ENCODE results near the gene ZCCHC4. TPM values are rescaled to one million over a fixed set of nuclear protein-coding genes. Genes with fewer than 3 reads are reported as not detected.

ZCCHC4 gene, protein sequence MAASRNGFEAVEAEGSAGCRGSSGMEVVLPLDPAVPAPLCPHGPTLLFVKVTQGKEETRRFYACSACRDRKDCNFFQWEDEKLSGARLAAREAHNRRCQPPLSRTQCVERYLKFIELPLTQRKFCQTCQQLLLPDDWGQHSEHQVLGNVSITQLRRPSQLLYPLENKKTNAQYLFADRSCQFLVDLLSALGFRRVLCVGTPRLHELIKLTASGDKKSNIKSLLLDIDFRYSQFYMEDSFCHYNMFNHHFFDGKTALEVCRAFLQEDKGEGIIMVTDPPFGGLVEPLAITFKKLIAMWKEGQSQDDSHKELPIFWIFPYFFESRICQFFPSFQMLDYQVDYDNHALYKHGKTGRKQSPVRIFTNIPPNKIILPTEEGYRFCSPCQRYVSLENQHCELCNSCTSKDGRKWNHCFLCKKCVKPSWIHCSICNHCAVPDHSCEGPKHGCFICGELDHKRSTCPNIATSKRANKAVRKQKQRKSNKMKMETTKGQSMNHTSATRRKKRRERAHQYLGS
- 6.7 and 10.9 TPM in 2 replicates for total RNA-seq (2014; rRNA removed; shearing (Covaris generic); ENCODE audit: low replicate concordance)

GRCh38 chr4:25312496-25313200 lies at the start of gene ZCCHC4:
Gene ZCCHC4 (plus strand): TSS chr4:25312774. CDS start chr4:25312810, 36 bp downstream.
- H3K36me3 ChIP-seq, result no peaks in the 10 kb centered on the region
- DNase-seq, result peak; percentile 74
- no peaks in the 10 kb centered on the region for H3K9me3 ChIP-seq
- H3K4me3 ChIP-seq, result peak within 1 kb of the TSS; percentile 86
- H3K27me3 ChIP-seq, result no peaks in the 10 kb centered on the region

GRCh38 chr4:25271866-25272265 lies 40.7 kb upstream of the ZCCHC4 start:
- H3K27me3 ChIP-seq, result no peaks in the 10 kb centered on the region
- H3K4me3 ChIP-seq, result no peak overlapping the region
- H3K36me3 ChIP-seq, result no peaks in the 10 kb centered on the region
- DNase-seq, result no peak
- no peaks in the 10 kb centered on the region for H3K9me3 ChIP-seq

GRCh38 chr4:25280210-25280609 lies 32.4 kb upstream of the ZCCHC4 start:
- Histone ChIP-seq H3K9me3 (no peaks in the 10 kb centered on the region), H3K4me3 (no peak overlapping the region), H3K36me3 (no peaks in the 10 kb centered on the region), H3K27me3 (no peaks in the 10 kb centered on the region)
- no peak for DNase-seq

DNA sequence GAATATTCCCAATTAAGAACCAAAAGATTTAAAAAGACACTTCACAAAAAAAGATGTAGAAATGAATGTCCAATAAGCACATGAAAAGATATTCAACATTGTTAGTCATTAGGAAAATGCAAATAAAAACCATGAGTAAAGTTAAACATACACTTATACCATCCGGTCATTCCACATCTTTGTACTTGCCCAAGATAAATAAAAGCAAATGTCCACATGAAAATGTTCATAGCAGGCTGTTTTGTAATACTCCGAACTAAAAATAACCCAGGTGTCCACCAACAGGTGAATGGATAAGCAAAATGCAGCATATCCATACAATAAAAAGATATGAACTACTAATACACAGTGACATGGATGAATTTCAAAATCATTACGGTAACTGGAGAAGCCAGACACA lies 28.6 kb upstream of the ZCCHC4 start:
- no peak overlapping the region for H3K4me3 ChIP-seq
- H3K36me3 ChIP-seq, result no peaks in the 10 kb centered on the region
- DNase-seq, result no peak
- H3K27me3 ChIP-seq, result no peaks in the 10 kb centered on the region
- no peaks in the 10 kb centered on the region for H3K9me3 ChIP-seq

GRCh38 chr4:25284466-25284865 lies 28.1 kb upstream of the ZCCHC4 start:
- H3K27me3 ChIP-seq, result no peaks in the 10 kb centered on the region
- no peaks in the 10 kb centered on the region for H3K36me3 ChIP-seq
- no peak for DNase-seq
- H3K4me3 ChIP-seq, result no peak overlapping the region
- H3K9me3 ChIP-seq, result no peaks in the 10 kb centered on the region

DNA sequence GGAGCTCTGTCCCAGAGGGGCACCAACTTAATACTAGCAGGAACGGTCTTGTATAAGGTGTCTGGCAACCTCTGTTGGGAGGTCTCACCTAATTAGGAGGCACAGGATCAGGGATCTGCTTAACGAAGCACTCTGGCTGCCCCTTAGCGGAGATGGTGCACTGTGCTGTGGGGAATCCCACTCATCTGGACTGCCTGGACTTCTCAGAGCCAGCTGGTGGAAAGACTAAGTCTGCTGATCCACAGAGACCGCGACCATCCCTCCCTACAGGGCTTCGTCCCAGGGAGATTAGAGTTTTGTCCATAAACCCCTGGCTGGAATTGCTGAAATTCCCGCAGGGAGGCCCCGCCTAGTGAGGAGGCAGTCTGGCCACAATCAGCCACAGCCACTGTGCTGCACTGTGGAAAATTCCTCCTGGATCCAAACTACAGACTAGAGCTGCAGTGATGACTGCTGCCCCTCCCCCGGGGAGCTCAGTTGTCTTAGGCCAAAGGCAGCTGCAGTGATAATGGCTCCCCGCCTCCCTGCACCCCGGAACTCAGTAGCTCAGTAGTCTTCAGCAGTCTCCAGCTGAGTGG lies 22.0 kb upstream of the ZCCHC4 start:
- H3K4me3 ChIP-seq, result no peak overlapping the region
- no peaks in the 10 kb centered on the region for H3K36me3 ChIP-seq
- no peak for DNase-seq
- no peaks in the 10 kb centered on the region for H3K9me3 ChIP-seq
- H3K27me3 ChIP-seq, result no peaks in the 10 kb centered on the region

GRCh38 chr4:25291158-25291733 lies 21.3 kb upstream of the ZCCHC4 start:
- H3K27me3 ChIP-seq, result no peaks in the 10 kb centered on the region
- no peak for DNase-seq
- no peaks in the 10 kb centered on the region for H3K36me3 ChIP-seq
- H3K9me3 ChIP-seq, result no peaks in the 10 kb centered on the region
- no peak overlapping the region for H3K4me3 ChIP-seq

GRCh38 chr4:25297528-25298242 lies 14.9 kb upstream of the ZCCHC4 start:
- no peak overlapping the region for H3K4me3 ChIP-seq
- no peak for DNase-seq
- H3K9me3 ChIP-seq, result no peaks in the 10 kb centered on the region
- no peaks in the 10 kb centered on the region for H3K27me3 ChIP-seq
- no peaks in the 10 kb centered on the region for H3K36me3 ChIP-seq

GRCh38 chr4:25299476-25300203 lies 12.9 kb upstream of the ZCCHC4 start:
- Histone ChIP-seq H3K27me3 (no peaks in the 10 kb centered on the region), H3K9me3 (no peaks in the 10 kb centered on the region), H3K4me3 (no peak overlapping the region), H3K36me3 (no peaks in the 10 kb centered on the region)
- DNase-seq, result no peak

GRCh38 chr4:25301471-25301870 lies 11.1 kb upstream of the ZCCHC4 start:
- Histone ChIP-seq H3K9me3 (no peaks in the 10 kb centered on the region), H3K36me3 (no peaks in the 10 kb centered on the region), H3K27me3 (no peaks in the 10 kb centered on the region), H3K4me3 (no peak overlapping the region)
- no peak for DNase-seq

GRCh38 chr4:25302626-25303025 lies 9.9 kb upstream of the ZCCHC4 start:
- Histone ChIP-seq H3K9me3 (no peaks in the 10 kb centered on the region), H3K36me3 (no peaks in the 10 kb centered on the region)
- DNase-seq, result no peak

DNA sequence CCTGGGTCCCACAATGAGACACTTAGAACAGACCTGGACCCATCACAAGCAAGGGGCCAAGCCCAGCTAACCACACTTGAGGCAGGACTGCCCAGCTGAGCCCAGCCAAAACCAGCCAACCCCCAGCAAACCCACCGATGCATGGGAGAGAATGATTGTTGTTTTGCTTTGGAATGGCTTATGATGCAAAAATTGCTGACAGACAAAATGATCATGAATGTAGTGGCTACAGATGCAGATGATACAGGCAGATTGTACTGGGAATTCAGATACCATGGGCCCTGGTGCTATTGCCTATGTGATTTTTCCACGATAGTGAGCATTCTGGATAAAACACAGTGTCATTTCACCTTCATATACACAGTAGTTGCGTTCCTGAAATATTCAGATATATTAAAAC lies 9.0 kb upstream of the ZCCHC4 start:
- Histone ChIP-seq H3K36me3 (no peaks in the 10 kb centered on the region), H3K9me3 (no peaks in the 10 kb centered on the region), H3K4me3 (no peak overlapping the region), H3K27me3 (no peaks in the 10 kb centered on the region)
- no peak for DNase-seq

More at GRCh38 chr4:25302626-25303025, 9.9 kb upstream of the ZCCHC4 start:
- H3K4me3 ChIP-seq, result no peak overlapping the region
- no peaks in the 10 kb centered on the region for H3K27me3 ChIP-seq

- H3K36me3 ChIP-seq, result no peaks in the 10 kb centered on the region
- H3K4me3 ChIP-seq, result no peak overlapping the region
- no peak for DNase-seq
- no peaks in the 10 kb centered on the region for H3K9me3 ChIP-seq
- H3K27me3 ChIP-seq, result no peaks in the 10 kb centered on the region
Measured at GRCh38 chr4:25306518-25307057, 6.0 kb upstream of the ZCCHC4 start.

DNA sequence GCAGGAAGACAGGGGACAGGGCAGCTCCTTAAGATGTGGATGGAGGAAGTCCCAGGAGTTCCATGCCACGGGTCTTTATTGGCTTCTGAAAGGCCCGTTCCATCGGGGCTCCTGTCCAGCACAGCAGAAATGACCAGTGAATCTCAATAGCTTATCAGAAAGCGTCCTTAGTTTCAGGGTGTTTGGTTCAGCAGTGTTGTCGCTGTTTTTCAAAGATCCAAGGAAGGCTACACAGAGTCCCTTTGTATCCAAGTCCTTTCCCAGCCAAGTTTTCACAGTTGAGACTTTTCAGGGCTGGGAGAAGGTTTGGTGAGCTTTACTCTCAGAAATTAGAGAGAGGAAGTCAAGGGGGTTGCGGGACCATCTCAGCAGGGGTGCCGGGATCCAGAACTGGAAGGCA lies 5.0 kb upstream of the ZCCHC4 start:
- Histone ChIP-seq H3K9me3 (no peaks in the 10 kb centered on the region), H3K36me3 (no peaks in the 10 kb centered on the region), H3K4me3 (no peak overlapping the region), H3K27me3 (no peaks in the 10 kb centered on the region)
- no peak for DNase-seq

DNA sequence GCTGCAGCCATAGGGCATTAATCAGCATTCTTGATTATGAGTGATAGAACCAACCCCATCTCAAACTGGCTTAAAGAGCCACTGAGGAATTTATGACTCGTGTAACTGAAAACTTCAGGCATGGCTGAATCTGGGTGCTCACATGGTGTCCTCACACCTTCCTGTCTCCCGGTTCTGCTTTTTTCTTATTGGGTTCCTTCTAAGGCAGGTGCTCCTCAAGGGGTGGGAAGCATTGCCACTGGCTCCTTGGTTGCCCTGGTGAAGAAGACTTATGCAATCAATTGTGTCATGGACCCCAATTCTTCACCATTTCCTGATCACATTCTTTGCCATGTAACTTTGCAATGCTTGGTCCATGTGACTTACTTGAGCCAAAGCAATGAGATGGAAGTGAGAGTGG lies 4.3 kb upstream of the ZCCHC4 start:
- no peaks in the 10 kb centered on the region for H3K27me3 ChIP-seq
- no peaks in the 10 kb centered on the region for H3K36me3 ChIP-seq
- no peaks in the 10 kb centered on the region for H3K9me3 ChIP-seq
- no peak for DNase-seq
- H3K4me3 ChIP-seq, result no peak overlapping the region

DNA sequence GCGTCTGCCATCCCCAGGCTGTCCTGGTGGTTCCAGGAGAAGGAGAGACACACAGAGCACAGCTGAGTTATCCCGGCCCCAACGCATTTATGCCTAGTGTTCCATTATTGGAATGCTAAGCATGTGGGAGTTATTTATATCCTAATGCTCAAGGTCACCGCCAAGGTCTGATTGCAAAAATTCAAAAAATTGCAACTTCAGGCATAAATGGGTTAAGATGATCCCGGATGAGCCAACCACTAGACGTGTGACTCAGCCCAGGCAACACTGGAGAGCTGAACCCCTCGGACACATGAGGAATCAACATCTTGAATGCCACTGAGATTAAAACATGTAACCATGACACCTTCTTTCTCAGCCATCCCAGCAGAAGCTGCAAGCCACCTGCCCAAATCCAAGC lies 3.8 kb upstream of the ZCCHC4 start:
- Histone ChIP-seq H3K9me3 (no peaks in the 10 kb centered on the region), H3K36me3 (no peaks in the 10 kb centered on the region), H3K27me3 (no peaks in the 10 kb centered on the region), H3K4me3 (no peak overlapping the region)
- no peak for DNase-seq

Measured in MG63 (cell line).